ENCODE measurements around the gene TFAP2E.
A peak's percentile ranks its signal among the peaks of the same experiment; 100 is the strongest.

The TFAP2E gene

GRCh38 chr1:35623832-35624231 is 50.7 kb downstream of the TFAP2E start:
- H3K27me3 ChIP-seq (ENCODE audit: control insufficient read depth, insufficient read depth, low read length) = no peaks in the 10 kb centered on the region
- H3K4me2 ChIP-seq (ENCODE audit: low read length) = no peak overlapping the region
- H3K4me3 ChIP-seq (ENCODE audit: low read depth, low read length) = no peak overlapping the region
- no peaks in the 10 kb centered on the region for H3K36me3 ChIP-seq (ENCODE audit: control insufficient read depth, insufficient read depth, low read length)
- H3K4me1 ChIP-seq = no peaks in the 10 kb centered on the region
- no peak for TF ChIP-seq CTCF (IDR thresholded peaks at IDR 0.05)
- H3K79me2 ChIP-seq = no peaks in the 10 kb centered on the region
- H3K9ac ChIP-seq = no peak overlapping the region
- H3K27ac ChIP-seq = no peak overlapping the region
- no peaks in the 10 kb centered on the region for H3K9me3 ChIP-seq (ENCODE audit: control insufficient read depth, low read length)
- no peak overlapping the region for H2AFZ ChIP-seq

GRCh38 chr1:35629051-35629450 is 55.9 kb downstream of the TFAP2E start:
- H3K27me3 ChIP-seq (ENCODE audit: control insufficient read depth, insufficient read depth, low read length) = no peaks in the 10 kb centered on the region
- no peak for TF ChIP-seq CTCF (IDR thresholded peaks at IDR 0.05)
- H3K36me3 ChIP-seq (ENCODE audit: control insufficient read depth, insufficient read depth, low read length) = no peaks in the 10 kb centered on the region

GRCh38 chr1:35631396-35631795 is 58.3 kb downstream of the TFAP2E start:
- H3K4me3 ChIP-seq (ENCODE audit: low read depth, low read length) = no peak overlapping the region
- no peaks in the 10 kb centered on the region for H3K36me3 ChIP-seq (ENCODE audit: control insufficient read depth, insufficient read depth, low read length)
- TF ChIP-seq CTCF (IDR thresholded peaks at IDR 0.05) = no peak
- no peak overlapping the region for H3K4me2 ChIP-seq (ENCODE audit: low read length)
- H3K9ac ChIP-seq = no peak overlapping the region
- no peak overlapping the region for H2AFZ ChIP-seq
- H3K27me3 ChIP-seq (ENCODE audit: control insufficient read depth, insufficient read depth, low read length) = no peaks in the 10 kb centered on the region
- H3K79me2 ChIP-seq = no peaks in the 10 kb centered on the region
- no peaks in the 10 kb centered on the region for H3K9me3 ChIP-seq (ENCODE audit: control insufficient read depth, low read length)
- no peak overlapping the region for H3K27ac ChIP-seq
- no peaks in the 10 kb centered on the region for H3K4me1 ChIP-seq

More at GRCh38 chr1:35629051-35629450, 55.9 kb downstream of the TFAP2E start:
- no peak overlapping the region for H3K4me3 ChIP-seq (ENCODE audit: low read depth, low read length)
- H3K9me3 ChIP-seq (ENCODE audit: control insufficient read depth, low read length) = no peaks in the 10 kb centered on the region
- H3K79me2 ChIP-seq = no peaks in the 10 kb centered on the region
- H3K27ac ChIP-seq = no peak overlapping the region
- no peak overlapping the region for H3K9ac ChIP-seq
- no peaks in the 10 kb centered on the region for H3K4me1 ChIP-seq
- H3K4me2 ChIP-seq (ENCODE audit: low read length) = no peak overlapping the region
- no peak overlapping the region for H2AFZ ChIP-seq

GRCh38 chr1:35633547-35633946 is 60.4 kb downstream of the TFAP2E start:
- no peak overlapping the region for H3K4me3 ChIP-seq (ENCODE audit: low read depth, low read length)
- no peaks in the 10 kb centered on the region for H3K4me1 ChIP-seq
- H3K27me3 ChIP-seq (ENCODE audit: control insufficient read depth, insufficient read depth, low read length) = no peaks in the 10 kb centered on the region
- H3K4me2 ChIP-seq (ENCODE audit: low read length) = no peak overlapping the region
- no peaks in the 10 kb centered on the region for H3K9me3 ChIP-seq (ENCODE audit: control insufficient read depth, low read length)
- H3K79me2 ChIP-seq = no peaks in the 10 kb centered on the region
- H2AFZ ChIP-seq = no peak overlapping the region
- H3K36me3 ChIP-seq (ENCODE audit: control insufficient read depth, insufficient read depth, low read length) = no peaks in the 10 kb centered on the region
- TF ChIP-seq CTCF (IDR thresholded peaks at IDR 0.05) = no peak
- H3K27ac ChIP-seq = no peak overlapping the region
- no peak overlapping the region for H3K9ac ChIP-seq

- Histone ChIP-seq H3K27ac (peak overlapping the region; percentile 27), H3K4me2 (ENCODE audit: low read length) (peak overlapping the region; percentile 20), H3K79me2 (no peaks in the 10 kb centered on the region), H3K4me1 (no peaks in the 10 kb centered on the region), H3K36me3 (ENCODE audit: control insufficient read depth, insufficient read depth, low read length) (no peaks in the 10 kb centered on the region), H2AFZ (no peak overlapping the region), H3K9ac (no peak overlapping the region), H3K9me3 (ENCODE audit: control insufficient read depth, low read length) (no peaks in the 10 kb centered on the region), H3K27me3 (ENCODE audit: control insufficient read depth, insufficient read depth, low read length) (no peaks in the 10 kb centered on the region), H3K4me3 (ENCODE audit: low read depth, low read length) (peak overlapping the region; percentile 0)
- TF ChIP-seq CTCF (IDR thresholded peaks at IDR 0.05) = no peak
These were observed 64.3 kb downstream of the TFAP2E start for GRCh38 chr1:35637401-35637809.
